Measurements from ENCODE around the gene SLC6A7.

SLC6A7 gene

DNA sequence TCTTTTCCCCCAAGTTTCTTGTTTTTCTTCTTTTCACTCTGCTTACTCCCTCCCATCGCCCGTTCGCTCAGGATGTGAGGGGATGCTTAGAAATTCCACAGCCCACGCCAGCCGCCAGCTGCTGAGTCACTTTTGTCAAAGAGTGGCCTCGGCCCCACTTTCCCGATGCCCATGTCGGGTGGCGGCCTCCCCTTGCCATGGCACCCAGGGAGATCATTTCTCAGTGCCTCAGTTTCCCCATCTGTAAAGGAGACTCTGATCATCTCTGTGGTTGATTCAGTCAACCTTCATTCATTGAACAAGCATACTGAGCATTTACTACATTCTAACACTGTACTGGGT, 33.9 kb upstream of the SLC6A7 start:
- DNase-seq = no peak

GRCh38 chr5:150156540-150156939, 33.3 kb upstream of the SLC6A7 start:
- DNase-seq = no peak

- no peak for DNase-seq
Measured at GRCh38 chr5:150157168-150157567, 32.7 kb upstream of the SLC6A7 start.

DNA sequence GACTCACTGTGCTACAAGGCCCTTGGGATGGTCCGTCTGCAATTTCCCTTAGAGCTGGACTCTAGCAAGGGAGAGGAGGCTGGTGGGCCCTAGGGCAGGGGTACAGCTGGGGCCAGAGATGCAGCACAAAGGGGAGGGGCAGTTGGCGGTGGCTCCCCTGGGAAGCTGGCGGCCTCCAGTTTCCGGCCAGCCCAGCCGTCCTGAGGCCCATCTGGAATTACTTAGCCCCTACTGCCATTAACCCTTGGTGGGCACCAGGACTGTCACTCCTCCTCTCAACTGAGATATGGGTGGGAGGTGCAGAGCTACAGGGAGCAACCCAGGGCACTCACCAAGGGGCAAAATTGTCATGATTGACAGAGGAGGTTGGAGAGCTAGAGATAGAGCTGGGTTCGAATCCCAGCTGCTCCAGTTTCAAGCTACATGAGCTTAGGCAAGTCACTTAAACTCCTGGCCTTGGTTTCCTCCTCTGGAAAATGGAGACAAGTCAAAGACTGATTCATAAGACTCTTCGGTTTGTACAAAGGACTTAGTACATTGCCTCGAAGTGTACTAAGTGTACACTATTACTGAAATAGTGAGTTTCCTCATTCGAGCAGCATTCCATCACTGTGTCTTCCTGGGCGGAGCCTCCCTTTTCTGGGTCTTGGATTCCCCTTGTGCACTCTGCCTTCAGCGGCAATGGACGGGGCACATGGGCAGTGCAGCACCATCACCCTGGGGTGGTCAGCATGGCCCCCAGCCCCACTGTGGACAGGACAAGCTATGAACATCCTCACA, 31.5 kb upstream of the SLC6A7 start:
- DNase-seq = no peak

- no peak for DNase-seq
Measured at GRCh38 chr5:150159031-150159430, 30.8 kb upstream of the SLC6A7 start.

GRCh38 chr5:150159741-150160179, 30.1 kb upstream of the SLC6A7 start:
- DNase-seq = no peak

- no peak for DNase-seq
Measured at GRCh38 chr5:150160448-150161081, 29.3 kb upstream of the SLC6A7 start.

GRCh38 chr5:150161242-150162141, 28.4 kb upstream of the SLC6A7 start:
- peak; percentile 80 for DNase-seq

GRCh38 chr5:150162142-150162513, 27.7 kb upstream of the SLC6A7 start:
- DNase-seq = no peak

GRCh38 chr5:150163035-150163434, 26.8 kb upstream of the SLC6A7 start:
- no peak for DNase-seq

GRCh38 chr5:150163547-150164059, 26.3 kb upstream of the SLC6A7 start:
- DNase-seq = no peak

DNA sequence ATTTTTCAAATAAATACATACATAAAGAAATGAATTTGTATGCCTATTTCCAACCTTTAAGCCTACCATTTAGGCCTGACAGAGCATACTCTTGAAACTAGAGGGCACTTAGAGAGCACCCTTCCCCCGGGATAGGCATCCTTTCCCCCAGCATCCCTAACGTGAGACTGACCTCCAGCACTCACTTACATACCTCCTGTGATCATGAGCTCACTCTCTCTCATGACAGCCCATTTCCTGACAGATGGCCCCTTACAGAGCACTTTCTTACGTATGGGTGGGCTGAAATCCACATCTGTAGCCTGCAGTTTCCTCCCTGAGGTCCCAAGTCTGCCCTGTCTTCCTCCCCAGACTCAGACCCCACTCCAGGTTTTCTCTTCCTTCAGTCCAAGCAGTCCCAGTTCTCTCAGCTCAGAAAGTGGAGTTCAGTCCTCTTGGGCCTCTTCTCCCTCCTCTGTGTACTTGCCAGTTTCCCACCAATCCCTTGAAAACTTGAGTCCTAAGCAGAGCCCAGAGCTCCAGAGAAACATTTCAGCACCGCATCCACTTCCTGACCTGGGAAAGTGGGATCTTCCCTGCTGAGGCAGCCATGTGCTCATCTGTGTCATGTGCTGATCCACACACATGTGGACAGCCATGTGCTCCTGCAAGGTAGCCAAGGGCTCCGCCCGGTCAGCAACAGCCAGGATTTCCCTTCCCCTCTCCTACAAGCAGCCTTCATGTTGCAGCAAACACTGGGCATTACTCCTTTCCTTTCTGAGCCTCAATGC, 25.5 kb upstream of the SLC6A7 start:
- no peak for DNase-seq

DNA sequence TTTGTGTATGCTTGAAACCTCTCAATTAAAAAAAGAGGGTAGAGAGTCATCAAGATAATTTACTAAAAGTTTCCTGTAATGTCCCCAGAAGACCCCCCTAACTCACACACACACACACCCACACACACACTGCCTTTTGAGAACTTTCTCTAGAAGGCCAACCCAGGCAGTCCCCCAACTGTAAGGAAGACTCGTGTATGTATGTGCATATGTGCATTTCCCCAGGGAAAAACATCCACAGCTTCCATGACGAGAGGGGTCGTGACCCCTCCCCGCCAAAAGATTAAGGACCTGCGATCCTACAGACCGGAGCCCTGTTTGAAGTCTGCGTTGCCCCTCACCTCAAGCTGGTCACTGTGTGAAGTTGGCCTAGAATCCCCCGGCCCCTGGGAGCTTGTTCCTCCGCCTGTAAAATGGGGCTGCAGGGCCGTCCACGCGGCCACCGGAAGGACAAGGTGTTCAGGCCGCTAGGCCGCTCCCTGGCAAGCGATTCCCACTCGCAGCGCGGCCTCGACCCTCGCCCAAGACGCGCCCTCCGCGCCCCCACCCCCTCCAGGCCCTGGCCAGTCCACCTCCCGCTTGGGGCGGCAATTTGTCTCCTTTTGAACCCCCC, 23.7 kb upstream of the SLC6A7 start:
- DNase-seq = no peak

DNA sequence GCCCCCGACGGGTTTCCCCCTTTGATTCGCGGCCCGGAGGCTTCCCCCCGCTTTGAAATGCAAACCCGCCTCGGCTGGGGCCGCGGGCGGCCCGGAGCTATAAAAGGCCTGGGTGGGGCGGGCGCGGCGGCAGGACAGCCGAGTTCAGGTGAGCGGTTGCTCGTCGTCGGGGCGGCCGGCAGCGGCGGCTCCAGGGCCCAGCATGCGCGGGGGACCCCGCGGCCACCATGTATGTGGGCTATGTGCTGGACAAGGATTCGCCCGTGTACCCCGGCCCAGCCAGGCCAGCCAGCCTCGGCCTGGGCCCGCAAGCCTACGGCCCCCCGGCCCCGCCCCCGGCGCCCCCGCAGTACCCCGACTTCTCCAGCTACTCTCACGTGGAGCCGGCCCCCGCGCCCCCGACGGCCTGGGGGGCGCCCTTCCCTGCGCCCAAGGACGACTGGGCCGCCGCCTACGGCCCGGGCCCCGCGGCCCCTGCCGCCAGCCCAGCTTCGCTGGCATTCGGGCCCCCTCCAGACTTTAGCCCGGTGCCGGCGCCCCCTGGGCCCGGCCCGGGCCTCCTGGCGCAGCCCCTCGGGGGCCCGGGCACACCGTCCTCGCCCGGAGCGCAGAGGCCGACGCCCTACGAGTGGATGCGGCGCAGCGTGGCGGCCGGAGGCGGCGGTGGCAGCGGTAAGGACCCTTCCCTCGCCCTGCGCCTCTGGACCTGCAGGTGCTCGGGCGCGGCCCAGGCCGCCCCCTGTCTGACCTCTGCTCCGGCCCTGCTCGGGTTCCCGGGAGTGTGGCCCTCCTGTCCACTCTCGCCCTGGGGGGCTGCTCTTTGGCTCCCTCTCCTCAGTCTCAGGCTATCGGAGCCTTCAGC, 23.0 kb upstream of the SLC6A7 start, which contains the start of gene CDX1:
TSS of gene CDX1 (plus strand) at position 129 of the 862 bp plus-strand sequence. CDS start at position 228, 99 bp downstream.
- no peak for DNase-seq

DNA sequence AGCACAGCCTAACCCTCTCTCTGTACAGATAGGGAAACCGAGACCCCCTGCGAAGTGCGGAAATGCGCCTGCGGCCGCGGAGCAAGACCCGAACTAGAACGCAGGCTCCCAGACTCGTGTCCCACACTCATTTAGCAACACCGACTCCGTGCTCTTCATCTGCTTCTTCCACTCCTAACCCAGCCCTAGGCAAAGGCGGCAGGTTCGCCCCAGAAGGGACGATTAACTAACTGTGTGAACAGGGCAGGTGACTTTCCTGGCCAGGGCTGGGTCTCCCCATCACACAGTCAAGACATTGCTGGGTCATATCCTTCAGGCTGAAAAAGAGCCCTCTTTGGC, 22.4 kb upstream of the SLC6A7 start:
- DNase-seq = no peak

DNA sequence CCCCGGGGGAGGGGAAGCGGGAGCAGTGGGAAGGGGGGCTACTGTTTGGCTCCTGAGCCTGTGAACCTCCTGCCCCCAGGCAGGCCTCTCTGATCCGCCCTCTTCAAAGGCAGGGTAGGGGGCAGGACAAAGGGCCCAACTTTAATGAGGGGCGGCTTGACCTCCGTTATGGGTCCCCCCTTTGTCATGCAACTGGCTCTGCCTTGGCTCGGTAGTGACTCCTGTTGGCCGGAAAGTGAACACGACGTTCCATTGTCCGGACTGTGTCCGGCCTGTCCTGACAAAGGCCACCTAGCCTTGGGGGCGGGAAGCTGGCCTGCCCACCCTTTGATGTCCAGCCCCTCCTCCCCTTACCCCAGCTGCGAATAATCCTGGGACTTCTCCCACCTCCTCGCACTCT, 22.0 kb upstream of the SLC6A7 start:
- DNase-seq = no peak

- DNase-seq = no peak
Measured at GRCh38 chr5:150168864-150169263, 21.0 kb upstream of the SLC6A7 start.

DNA sequence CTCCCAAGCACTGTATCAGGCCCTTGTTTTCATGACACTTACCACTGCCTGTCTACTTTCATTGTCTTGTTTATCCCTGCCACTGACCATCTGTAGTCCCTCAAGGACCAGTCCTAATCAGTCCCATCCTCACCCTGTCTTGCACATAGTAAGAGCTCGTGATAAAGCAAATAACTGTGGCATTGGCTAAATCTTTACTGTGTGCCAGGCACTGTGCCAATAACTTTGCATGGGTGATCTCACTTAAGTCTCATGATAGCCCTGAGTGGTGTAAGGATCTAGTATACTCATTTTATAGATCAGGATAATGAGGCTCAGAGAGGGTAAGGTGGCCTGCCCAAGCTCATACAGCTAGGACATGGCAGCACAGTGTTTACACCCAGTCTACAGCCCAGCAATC, 17.7 kb upstream of the SLC6A7 start:
- DNase-seq = peak; percentile 55

GRCh38 chr5:150172556-150172955, 17.3 kb upstream of the SLC6A7 start:
- no peak for DNase-seq

GRCh38 chr5:150173161-150173560, 16.7 kb upstream of the SLC6A7 start:
- no peak for DNase-seq

- no peak for DNase-seq
Measured at GRCh38 chr5:150174285-150174684, 15.6 kb upstream of the SLC6A7 start.
